IMR-90 (cell line): ENCODE data around the gene BTBD1. TPM values are rescaled to one million over a fixed set of nuclear protein-coding genes. Genes with fewer than 3 reads are reported as not detected.

Source experiments
- ATAC-seq: fragments of 200-7000 bp; cut with Tn5 transposase; 2 replicates; pipeline ENCODE4 v1.9.1; 2020; ENCODE audit warnings: low read depth, mild to moderate bottlenecking, moderate library complexity
- BruUV-seq: library from RNA; stranded (reverse); fragments of 400-500 nt; replicated peaks from 2 replicates; lab custom pipeline; 2021; lab: Mats Ljungman, UMichigan
- CTCF ChIA-PET: fragments of 300-600 bp; formaldehyde crosslinking; extraction: SDS; loops from one replicate; lab custom pipeline; 2021; ENCODE audit warnings: antibody characterized with exemption; lab: Yijun Ruan, JAX
- POLR2A ChIA-PET: fragments of 300-600 bp; sonication (Branson Sonifier 250); formaldehyde crosslinking; loops from one replicate; lab custom pipeline; 2022; ENCODE audit warnings: antibody characterized with exemption; ENCODE audit not compliant: unreplicated experiment; lab: Charles Lee
- DNase-seq: peaks from one replicate; pipeline ENCODE4 v3.0.0; 2013
- H2AFZ ChIP-seq: replicated peaks from 2 replicates; pipeline ENCODE3; 2013; ENCODE audit warnings: low read length, mild to moderate bottlenecking; ENCODE audit not compliant: poor library complexity
- H2AK5ac ChIP-seq: 2 replicates; pipeline ENCODE4 v1.6.1; 2013; ENCODE audit warnings: low read depth, low read length, inconsistent platforms
- H2AK9ac ChIP-seq: replicated peaks from 2 replicates; pipeline ENCODE3; 2013; ENCODE audit warnings: mild to moderate bottlenecking, low read depth, low read length, moderate library complexity; ENCODE audit not compliant: poor library complexity
- H2BK120ac ChIP-seq: 2 replicates; pipeline ENCODE4 v1.6.1; 2013; ENCODE audit warnings: low read depth, low read length, inconsistent platforms
- H2BK15ac ChIP-seq: 3 replicates; pipeline ENCODE4 v1.6.1; 2013; ENCODE audit warnings: low read depth, low read length, inconsistent platforms
- H2BK20ac ChIP-seq: 2 replicates; pipeline ENCODE4 v1.6.1; 2013; ENCODE audit warnings: low read depth, mild to moderate bottlenecking, inconsistent platforms, low read length, moderate library complexity
- H2BK5ac ChIP-seq: 2 replicates; pipeline ENCODE4 v1.6.1; 2013; ENCODE audit warnings: mild to moderate bottlenecking, low read depth, low read length, inconsistent platforms; ENCODE audit not compliant: poor library complexity, severe bottlenecking
- H3K14ac ChIP-seq: replicated peaks from 2 replicates; pipeline ENCODE4 v1.6.1; 2013; ENCODE audit warnings: low read depth, low read length, inconsistent platforms
- H3K18ac ChIP-seq: 2 replicates; pipeline ENCODE4 v1.6.1; 2013; ENCODE audit warnings: low read depth, low read length, control low read depth
- H3K23ac ChIP-seq: 2 replicates; pipeline ENCODE4 v1.6.1; 2013; ENCODE audit warnings: low read depth, low read length, inconsistent platforms
- H3K27ac ChIP-seq: 2 replicates; pipeline ENCODE4 v1.5.1; 2013; ENCODE audit warnings: mild to moderate bottlenecking, control low read depth, low read length; ENCODE audit not compliant: insufficient read depth
- H3K27me3 ChIP-seq: 2 replicates; pipeline ENCODE4 v1.6.1; 2013; ENCODE audit warnings: low read length; ENCODE audit not compliant: control insufficient read depth, insufficient read depth
- H3K36me3 ChIP-seq: 2 replicates; pipeline ENCODE4 v1.6.1; 2013; ENCODE audit warnings: low read length, mixed read lengths; ENCODE audit not compliant: control insufficient read depth, insufficient read depth
- H3K4ac ChIP-seq: 2 replicates; pipeline ENCODE4 v1.6.1; 2013; ENCODE audit warnings: low read depth, low read length, inconsistent platforms
- H3K4me1 ChIP-seq: 2 replicates; pipeline ENCODE4 v1.6.1; 2013; ENCODE audit warnings: low read length, mixed read lengths; ENCODE audit not compliant: control insufficient read depth, insufficient read depth
- H3K4me2 ChIP-seq: 2 replicates; pipeline ENCODE4 v1.6.1; 2013; ENCODE audit warnings: low read depth, mild to moderate bottlenecking, control low read depth, low read length, moderate library complexity
- H3K4me3 ChIP-seq: 2 replicates; pipeline ENCODE4 v1.5.1; 2013; ENCODE audit warnings: low read depth, mild to moderate bottlenecking, control low read depth, low read length, moderate library complexity; ENCODE audit not compliant: insufficient read depth
- H3K56ac ChIP-seq: 2 replicates; pipeline ENCODE4 v1.6.1; 2013; ENCODE audit warnings: low read length, inconsistent platforms; ENCODE audit not compliant: insufficient read depth; ENCODE audit errors: extremely low read depth
- H3K79me1 ChIP-seq, 2 experiments: 2 replicates each; pipeline ENCODE4 v1.6.1; 2013; ENCODE audit warnings: low read length in 2 of 2, inconsistent platforms in 1 of 2, low read depth in 1 of 2
- H3K9ac ChIP-seq: 2 replicates; pipeline ENCODE4 v1.6.1; 2013; ENCODE audit warnings: low read depth, low read length, control low read depth
- H3K9me1 ChIP-seq: 2 replicates; pipeline ENCODE4 v1.6.1; 2013; ENCODE audit warnings: low read length, inconsistent platforms; ENCODE audit not compliant: insufficient read depth
- H3K9me3 ChIP-seq: 2 replicates; pipeline ENCODE4 v1.6.1; 2013; ENCODE audit warnings: low read length; ENCODE audit not compliant: control insufficient read depth, insufficient read depth
- H4K20me1 ChIP-seq: 2 replicates; pipeline ENCODE4 v1.6.1; 2013; ENCODE audit warnings: low read length, inconsistent platforms; ENCODE audit not compliant: insufficient read depth
- H4K5ac ChIP-seq: 2 replicates; pipeline ENCODE4 v1.6.1; 2013; ENCODE audit warnings: mild to moderate bottlenecking, low read depth, low read length, control low read depth
- H4K8ac ChIP-seq, 2 experiments: 2 replicates each; pipeline ENCODE4 v1.6.1; 2013; ENCODE audit warnings: low read depth in 2 of 2, low read length in 2 of 2, control low read depth in 1 of 2, inconsistent platforms in 1 of 2
- H4K91ac ChIP-seq: 2 replicates; pipeline ENCODE4 v1.6.1; 2013; ENCODE audit warnings: low read depth, low read length, inconsistent platforms; ENCODE audit not compliant: insufficient read depth
- USF2 ChIP-seq: fragments of 150-350 bp; IDR thresholded peaks from 2 replicates; pipeline ENCODE4 v1.6.1; 2017; ENCODE audit warnings: mild to moderate bottlenecking, antibody characterized with exemption, low read length, low read depth
- WGBS, 2 experiments: methylation state at CpG; one replicate each; pipeline versions ENCODE4 v1.1.5 to v1.1.7; 2013; ENCODE audit warnings: missing lambda C conversion rate in 2 of 2; ENCODE audit not compliant: insufficient read length in 1 of 2; ENCODE audit errors: extremely low coverage in 2 of 2; 5-methylcytosine and 5-hydroxymethylcytosine counted together
- dilution Hi-C: fragments of 300-500 bp; cut with HindIII; formaldehyde crosslinking; loops from one replicate; pipeline ENCODE4 v1.14.3; 2018; ENCODE audit warnings: low sequenced_read_pairs; ENCODE audit not compliant: unreplicated experiment
- in situ Hi-C: fragments of 300-500 bp; cut with MboI; formaldehyde crosslinking; loops from 3 replicates; pipeline ENCODE4 v1.14.3; 2019; ENCODE audit warnings: low sequenced_read_pairs, inconsistent platforms, mixed read lengths
- intact Hi-C: fragments of 100-400 bp; cut with micrococcal nuclease; formaldehyde crosslinking; loops from 2 replicates; pipeline ENCODE4 v1.10.0; 2022
- polyA plus RNA-seq, 3 experiments: library from polyadenylated mRNA; depleted of rRNA; stranded (reverse); fragments of >200 nt; gene quantifications; 2 replicates each; pipeline ENCODE4 v1.2.3, GENCODE V29; 2012; ENCODE audit warnings: low replicate concordance in 1 of 3
- total RNA-seq: library from RNA; depleted of rRNA; stranded (reverse); fragments of >200 nt; gene quantifications from 2 replicates; pipeline ENCODE4 v1.2.3, GENCODE V29; 2012

Gene BTBD1
- total and polyA plus RNA-seq, 2 of the 4 experiments (the other 2 are of a cell fraction), result 39.3 to 78.7 TPM

DNA sequence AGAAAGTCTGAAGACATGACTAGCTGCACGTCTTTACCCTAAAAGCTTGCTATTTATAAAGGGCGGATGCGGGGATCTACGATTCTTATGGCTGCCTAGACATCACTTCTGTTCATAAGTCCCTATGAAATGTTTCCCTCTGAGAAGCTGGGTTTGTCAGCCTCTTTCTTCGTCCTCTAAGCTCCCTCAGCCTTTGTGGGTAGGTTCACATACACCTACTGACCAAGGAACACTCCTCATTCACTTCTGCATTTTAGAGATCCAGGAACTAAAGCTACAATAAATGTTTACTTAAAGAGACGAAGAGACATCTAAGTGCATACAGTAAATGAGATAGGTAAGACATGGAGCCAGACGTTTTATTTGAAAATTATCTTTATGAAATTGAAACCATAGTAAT lies 97.7 kb downstream of the BTBD1 start:
- no peak overlapping the region for H4K91ac ChIP-seq
- H3K79me1 ChIP-seq, result no peaks in the 10 kb centered on the region
- no peak overlapping the region for H3K56ac ChIP-seq
- H3K9me1 ChIP-seq, result no peaks in the 10 kb centered on the region
- dilution Hi-C loops (no loop called here), in situ Hi-C loops (no loop called here), intact Hi-C loops (no loop called here)
- H2BK20ac ChIP-seq, result no peak overlapping the region
- CTCF ChIA-PET, result interaction anchor here (0.8 kb wide), 1 partner anchor 228 kb away, joined by 3 read pairs; no protein-coding TSS in a partner anchor
- no peak overlapping the region for H2BK15ac ChIP-seq
- no peak overlapping the region for H3K4ac ChIP-seq
- H3K23ac ChIP-seq, result no peak overlapping the region
- POLR2A ChIA-PET, result no interaction called here
- no peak overlapping the region for H3K9ac ChIP-seq
- H3K9me3 ChIP-seq, result no peaks in the 10 kb centered on the region
- no peak for ATAC-seq
- no TSS peak for BruUV-seq
- no peak overlapping the region for H2BK5ac ChIP-seq
- H4K20me1 ChIP-seq, result no peaks in the 10 kb centered on the region
- H3K4me1 ChIP-seq, result no peaks in the 10 kb centered on the region
- no CpG with 5 or more reads among the region's 7 CpGs for WGBS, 2 experiments
- H2BK120ac ChIP-seq, result no peak overlapping the region
- no peak overlapping the region for H4K5ac ChIP-seq
- H3K36me3 ChIP-seq, result no peaks in the 10 kb centered on the region
- no peak overlapping the region for H3K4me2 ChIP-seq
- no peak overlapping the region for H2AFZ ChIP-seq
- DNase-seq, result no peak
- no peaks in the 10 kb centered on the region; the same call in 1 of the 2 replicates for H3K27me3 ChIP-seq
- no peak overlapping the region for H4K8ac ChIP-seq
- H3K14ac ChIP-seq, result no peak overlapping the region
- H3K4me3 ChIP-seq, result no peak overlapping the region
- H3K18ac ChIP-seq, result no peak overlapping the region
- no peak overlapping the region for H3K27ac ChIP-seq
- H2AK5ac ChIP-seq, result no peak overlapping the region
- H2AK9ac ChIP-seq, result no peak overlapping the region
- TF ChIP-seq USF2, result no peak
